HG02610 (cell line): ENCODE data around the gene ST6GAL1.
"Not testable (repeated sequence)": the region's sequence is repeated elsewhere in the genome, so short reads cannot be mapped to it uniquely, and the experiment has no call there.

Experiments used
- ATAC-seq: cut with Tn5 transposase; IDR thresholded peaks from one replicate; pipeline ENCODE4 v1.9.1; 2021; ENCODE audit warnings: mild to moderate bottlenecking, moderate library complexity; ENCODE audit not compliant: unreplicated experiment

ST6GAL1 gene

GRCh38 chr3:186966406-186966805 is 36.1 kb downstream of the ST6GAL1 start:
- no peak for ATAC-seq

- not testable (repeated sequence) for ATAC-seq
These were observed 36.9 kb downstream of the ST6GAL1 start for GRCh38 chr3:186967236-186967635.

- no peak for ATAC-seq
These were observed 37.4 kb downstream of the ST6GAL1 start for GRCh38 chr3:186967686-186968085.

GRCh38 chr3:186969607-186970006 is 39.3 kb downstream of the ST6GAL1 start:
- ATAC-seq, result no peak

GRCh38 chr3:186971106-186971505 is 40.8 kb downstream of the ST6GAL1 start:
- ATAC-seq, result not testable (repeated sequence)

- ATAC-seq, result no peak
These were observed 41.3 kb downstream of the ST6GAL1 start for GRCh38 chr3:186971578-186971977.

- ATAC-seq, result no peak
These were observed 43.4 kb downstream of the ST6GAL1 start for GRCh38 chr3:186973702-186974101.

- no peak for ATAC-seq
These were observed 44.5 kb downstream of the ST6GAL1 start for GRCh38 chr3:186974824-186975313.

- ATAC-seq, result no peak
These were observed 45.4 kb downstream of the ST6GAL1 start for GRCh38 chr3:186975726-186976125.

GRCh38 chr3:186976837-186977750 is 46.8 kb downstream of the ST6GAL1 start:
- no peak for ATAC-seq

GRCh38 chr3:186978712-186979111 is 48.4 kb downstream of the ST6GAL1 start:
- ATAC-seq, result no peak

- ATAC-seq, result no peak
These were observed 49.5 kb downstream of the ST6GAL1 start for GRCh38 chr3:186979852-186980251.

GRCh38 chr3:186980989-186981388 is 50.7 kb downstream of the ST6GAL1 start:
- ATAC-seq, result no peak

- no peak for ATAC-seq
These were observed 53.3 kb downstream of the ST6GAL1 start for GRCh38 chr3:186983659-186984058.

GRCh38 chr3:186984064-186984463 is 53.7 kb downstream of the ST6GAL1 start:
- ATAC-seq, result no peak

GRCh38 chr3:186985661-186986364 is 55.5 kb downstream of the ST6GAL1 start:
- ATAC-seq, result peak; percentile 50

GRCh38 chr3:186986406-186986805 is 56.1 kb downstream of the ST6GAL1 start:
- ATAC-seq, result no peak

GRCh38 chr3:186986816-186987215 is 56.5 kb downstream of the ST6GAL1 start:
- ATAC-seq, result no peak

GRCh38 chr3:186988806-186989205 is 58.5 kb downstream of the ST6GAL1 start:
- peak; percentile 79 for ATAC-seq

- no peak for ATAC-seq
These were observed 59.1 kb downstream of the ST6GAL1 start for GRCh38 chr3:186989429-186989828.

GRCh38 chr3:186990277-186990676 is 60.0 kb downstream of the ST6GAL1 start:
- no peak for ATAC-seq

- no peak for ATAC-seq
These were observed 60.6 kb downstream of the ST6GAL1 start for GRCh38 chr3:186990878-186991308.
